Gastroesophageal sphincter (tissue), 4 donors: ENCODE data around the gene ZSWIM3. TPM values are rescaled to one million over a fixed set of nuclear protein-coding genes. Genes with fewer than 3 reads are reported as not detected.
A peak's percentile ranks its signal among the peaks of the same experiment; 100 is the strongest.
"Not testable (repeated sequence)": the region's sequence is repeated elsewhere in the genome, so short reads cannot be mapped to it uniquely, and the experiment has no call there.

Source experiments
- ATAC-seq: fragments of 150-250 bp; one replicate; pipeline ENCODE4 v1.9.1; 2016; ENCODE audit warnings: mild to moderate bottlenecking, moderate library complexity
- H3K27ac ChIP-seq, 4 donors: fragments of 200-600 bp; sonication (generic) in 3 of 4; 1 replicate in 3 of 4; 2 replicates in 1 of 4; pipeline ENCODE4 v1.5.1; 2016 to 2019
- H3K27me3 ChIP-seq: fragments of 200-600 bp; sonication (generic); one replicate; pipeline ENCODE4 v1.5.1; 2019
- H3K36me3 ChIP-seq, 2 donors: fragments of 200-600 bp; sonication (generic); one replicate each; pipeline ENCODE4 v1.5.1; 2019; ENCODE audit warnings: control low read depth in 1 of 2
- H3K4me1 ChIP-seq, 3 donors: fragments of 200-600 bp; sonication (generic); 1 replicate in 2 of 3; 2 replicates in 1 of 3; pipeline ENCODE4 v1.5.1; 2016 to 2019; ENCODE audit warnings: control low read depth in 2 of 3
- H3K4me3 ChIP-seq, 2 donors: fragments of 200-600 bp; sonication (generic); one replicate each; pipeline ENCODE4 v1.5.1; 2019; ENCODE audit warnings: mild to moderate bottlenecking in 1 of 2, moderate library complexity in 1 of 2
- H3K9me3 ChIP-seq, 3 donors: fragments of 200-600 bp; sonication (generic); one replicate each; pipeline ENCODE4 v1.5.1; 2017 to 2019; ENCODE audit warnings: control low read depth in 2 of 3
- EP300 ChIP-seq: sonication (generic); formaldehyde crosslinking; IDR thresholded peaks from one replicate; pipeline ENCODE4 v1.6.1; 2017; ENCODE audit warnings: antibody characterized with exemption, mild to moderate bottlenecking
- POLR2A ChIP-seq, 2 donors: fragments of 450-650 bp; IDR thresholded peaks; one replicate each; pipeline ENCODE4 v1.6.1; 2017; ENCODE audit warnings: antibody characterized with exemption in 2 of 2, mild to moderate bottlenecking in 2 of 2, moderate library complexity in 1 of 2
- POLR2AphosphoS5 ChIP-seq: sonication (generic); formaldehyde crosslinking; IDR thresholded peaks from one replicate; pipeline ENCODE4 v1.6.1; 2017; ENCODE audit warnings: antibody characterized with exemption
- WGBS, 2 donors: methylation state at CpG; one replicate each; pipeline ENCODE4 v1.1.5; 2018; ENCODE audit warnings: low coverage in 1 of 2; 5-methylcytosine and 5-hydroxymethylcytosine counted together
- total RNA-seq, 4 donors: library from RNA; depleted of rRNA; stranded (reverse); fragments of >200 nt; gene quantifications; one replicate each; pipeline ENCODE4 v1.1.0, GENCODE V29; 2016
- TF ChIP-seq, protein P1 (sequence below), 4 experiments: fragments of 200-600 bp in 2 of 4; fragments of 450-650 bp in 2 of 4; sonication (generic) in 1 of 4; IDR thresholded peaks; one replicate each; pipeline ENCODE4 v1.5.1; 2017 to 2019; ENCODE audit warnings: antibody characterized with exemption in 4 of 4, mild to moderate bottlenecking in 2 of 4, moderate library complexity in 2 of 4

The ZSWIM3 gene
- total RNA-seq, 4 donors from 2014 or later: 2.8 to 5.0 (median 4.4) TPM

- H3K4me3 ChIP-seq: no peak overlapping the region
- no peak for TF ChIP-seq POLR2AphosphoS5
- H3K27me3 ChIP-seq: peaks cover 11% of the 10 kb centered on the region
- no peaks in the 10 kb centered on the region for H3K36me3 ChIP-seq
- peak overlapping the region in 3 of 4 donors; percentile 65 to 68 (median 66) for H3K27ac ChIP-seq
- H3K4me1 ChIP-seq: peaks cover 0 to 63% (median 14%) of the 10 kb centered on the region in 3 donors
- peak; percentile 52 for ATAC-seq
- no peaks in the 10 kb centered on the region for H3K9me3 ChIP-seq
- 40% methylated on average over 2 of the region's 6 CpGs; no CpG with 5 or more reads in 1 of the 2 donors for WGBS, 2 donors
These were observed 30.9 kb upstream of the ZSWIM3 start for GRCh38 chr20:45826381-45827019.

- Histone ChIP-seq H3K27me3 (peaks cover 11% of the 10 kb centered on the region), H3K36me3 (no peaks in the 10 kb centered on the region), H3K4me3 (no peak within 1 kb of the TSS), H3K9me3 (no peaks in the 10 kb centered on the region), H3K4me1 (peaks cover 0 to 67% (median 14%) of the 10 kb centered on the region in 3 donors), H3K27ac (peak within 1 kb of the TSS in 3 of 4 donors; percentile 65 to 68 (median 66))
- TF ChIP-seq, protein P1, sequence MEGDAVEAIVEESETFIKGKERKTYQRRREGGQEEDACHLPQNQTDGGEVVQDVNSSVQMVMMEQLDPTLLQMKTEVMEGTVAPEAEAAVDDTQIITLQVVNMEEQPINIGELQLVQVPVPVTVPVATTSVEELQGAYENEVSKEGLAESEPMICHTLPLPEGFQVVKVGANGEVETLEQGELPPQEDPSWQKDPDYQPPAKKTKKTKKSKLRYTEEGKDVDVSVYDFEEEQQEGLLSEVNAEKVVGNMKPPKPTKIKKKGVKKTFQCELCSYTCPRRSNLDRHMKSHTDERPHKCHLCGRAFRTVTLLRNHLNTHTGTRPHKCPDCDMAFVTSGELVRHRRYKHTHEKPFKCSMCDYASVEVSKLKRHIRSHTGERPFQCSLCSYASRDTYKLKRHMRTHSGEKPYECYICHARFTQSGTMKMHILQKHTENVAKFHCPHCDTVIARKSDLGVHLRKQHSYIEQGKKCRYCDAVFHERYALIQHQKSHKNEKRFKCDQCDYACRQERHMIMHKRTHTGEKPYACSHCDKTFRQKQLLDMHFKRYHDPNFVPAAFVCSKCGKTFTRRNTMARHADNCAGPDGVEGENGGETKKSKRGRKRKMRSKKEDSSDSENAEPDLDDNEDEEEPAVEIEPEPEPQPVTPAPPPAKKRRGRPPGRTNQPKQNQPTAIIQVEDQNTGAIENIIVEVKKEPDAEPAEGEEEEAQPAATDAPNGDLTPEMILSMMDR (IDR thresholded peaks at IDR 0.05): no peak
- TF ChIP-seq POLR2A (IDR thresholded peaks at IDR 0.05): no peak
- no peak for TF ChIP-seq EP300
- no peak for TF ChIP-seq POLR2AphosphoS5
- no peak for ATAC-seq
- 88% methylated on average over 4 of the region's 8 CpGs; no CpG with 5 or more reads in 1 of the 2 donors for WGBS, 2 donors
These were observed 30.3 kb upstream of the ZSWIM3 start, which contains the start of gene TNNC2 for GRCh38 chr20:45827030-45827652. TSS of gene TNNC2 (minus strand) at chr20:45827312. CDS start at chr20:45827248, 64 bp downstream.

DNA sequence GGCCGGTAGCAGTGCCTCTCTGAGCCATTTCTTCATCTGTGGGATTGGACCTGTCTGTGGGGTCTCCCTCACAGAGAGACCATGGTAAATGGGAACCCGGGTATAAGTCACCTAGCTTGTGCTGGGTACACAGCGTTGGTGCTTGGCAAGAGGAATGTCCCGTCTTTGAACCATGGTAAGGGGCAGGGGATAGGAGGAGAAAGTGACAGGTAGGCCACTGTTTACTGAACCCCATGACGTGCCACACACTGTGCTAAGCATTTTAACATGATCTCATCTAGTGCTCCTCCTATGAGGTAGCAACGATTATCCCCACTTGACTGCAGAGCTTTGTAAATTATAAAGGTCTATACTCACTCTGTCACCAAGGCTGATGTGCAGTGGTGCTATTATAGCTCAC, 29.7 kb upstream of the ZSWIM3 start:
- H3K36me3 ChIP-seq: no peaks in the 10 kb centered on the region
- 85 to 90% methylated on average over 2 to 5 of the region's 6 CpGs for WGBS, 2 donors
- H3K27ac ChIP-seq: peak overlapping the region in 3 of 4 donors; percentile 65 to 68 (median 66)
- H3K4me3 ChIP-seq: no peak overlapping the region
- peaks cover 10% of the 10 kb centered on the region for H3K27me3 ChIP-seq
- no peaks in the 10 kb centered on the region for H3K9me3 ChIP-seq
- no peak for ATAC-seq
- peaks cover 2 to 67% (median 19%) of the 10 kb centered on the region in 3 donors for H3K4me1 ChIP-seq
- TF ChIP-seq, protein P1 (IDR thresholded peaks at IDR 0.05): no peak
- TF ChIP-seq EP300: no peak

GRCh38 chr20:45828589-45828988, 28.8 kb upstream of the ZSWIM3 start:
- no peak for ATAC-seq
- Histone ChIP-seq H3K4me1 (peaks cover 5 to 64% (median 24%) of the 10 kb centered on the region in 3 donors), H3K36me3 (no peaks in the 10 kb centered on the region), H3K4me3 (no peak overlapping the region), H3K27me3 (peaks cover 1% of the 10 kb centered on the region), H3K9me3 (no peaks in the 10 kb centered on the region), H3K27ac (peak overlapping the region in 3 of 4 donors; percentile 55 to 59 (median 58))
- TF ChIP-seq EP300: no peak
- TF ChIP-seq POLR2AphosphoS5: no peak
- 50 to 51% methylated on average over 1 to 2 of the region's 2 CpGs for WGBS, 2 donors

DNA sequence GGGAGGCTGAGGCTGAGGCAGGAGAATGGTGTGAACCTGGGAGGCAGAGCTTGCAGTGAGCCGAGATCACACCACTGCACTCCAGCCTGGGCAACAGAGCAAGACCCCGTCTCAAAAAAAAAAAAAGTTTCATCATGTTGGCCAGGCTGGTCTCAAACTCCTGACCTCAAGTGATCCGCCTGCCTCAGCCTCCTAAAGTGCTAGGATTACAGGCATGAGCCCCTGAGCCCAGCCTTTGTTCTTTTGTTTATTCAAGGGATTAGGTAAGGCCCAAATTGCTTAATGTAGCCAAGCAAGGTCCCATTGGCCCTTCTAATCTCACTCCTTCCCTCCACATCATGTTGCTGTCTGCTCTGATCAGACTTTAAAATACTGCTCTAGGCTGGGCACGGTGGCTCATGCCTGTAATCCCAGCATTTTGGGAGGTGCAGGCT, 27.7 kb upstream of the ZSWIM3 start:
- peak overlapping the region in 2 of 4 donors; percentile 58 to 59 for H3K27ac ChIP-seq
- WGBS, 2 donors: no CpG with 5 or more reads among the region's 4 CpGs

DNA sequence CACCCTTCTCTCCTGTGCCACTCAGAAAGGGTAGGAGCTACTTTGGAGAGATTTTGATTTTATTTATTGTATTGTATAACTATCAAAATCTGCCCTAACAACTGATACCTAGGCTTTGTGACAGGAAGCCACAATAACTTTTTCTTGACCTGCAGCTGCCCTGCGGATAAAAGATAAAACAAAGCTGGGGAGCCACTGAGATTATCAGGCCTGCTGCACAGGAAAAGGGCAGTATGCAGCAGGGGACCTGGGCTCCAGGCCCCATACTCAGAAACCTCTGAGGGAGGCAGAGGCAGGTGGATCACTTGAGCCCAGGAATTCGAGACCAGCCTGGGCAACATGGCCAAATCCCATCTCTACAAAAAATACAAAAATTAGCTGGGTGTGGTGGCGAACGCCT, 24.8 kb upstream of the ZSWIM3 start:
- WGBS, 2 donors: 82% methylated on average over 3 of the region's 4 CpGs; no CpG with 5 or more reads in 1 of the 2 donors
- H3K4me1 ChIP-seq: peaks cover 5 to 60% (median 25%) of the 10 kb centered on the region in 3 donors

More for the DNA sequence above, 27.7 kb upstream of the ZSWIM3 start:
- H3K27me3 ChIP-seq, ATAC-seq, H3K9me3 ChIP-seq, H3K36me3 ChIP-seq, H3K4me3 ChIP-seq: not testable (repeated sequence)
- H3K4me1 ChIP-seq: peaks cover 5 to 58% (median 23%) of the 10 kb centered on the region in 3 donors

More for the DNA sequence above, 24.8 kb upstream of the ZSWIM3 start:
- H3K4me3 ChIP-seq: peak overlapping the region in 1 of 2 donors; percentile 86
- TF ChIP-seq, protein P1 (IDR thresholded peaks at IDR 0.05): no peak
- TF ChIP-seq POLR2A (IDR thresholded peaks at IDR 0.05): no peak
- no peak for TF ChIP-seq POLR2AphosphoS5
- no peak for TF ChIP-seq EP300
- no peaks in the 10 kb centered on the region for H3K9me3 ChIP-seq
- no peaks in the 10 kb centered on the region for H3K27me3 ChIP-seq
- no peak for ATAC-seq
- H3K36me3 ChIP-seq: peaks cover 0 to 4% of the 10 kb centered on the region in 2 donors
- H3K27ac ChIP-seq: peak overlapping the region; percentile 76 to 97 (median 89)
